Measurements from ENCODE around the gene ITGA11. TPM values are rescaled to one million over a fixed set of nuclear protein-coding genes. Genes with fewer than 3 reads are reported as not detected.

Gene ITGA11
- total RNA-seq, 1 donor from 2014 or later, result 31.4 TPM

GRCh38 chr15:68414206-68414555 lies 17.8 kb downstream of the ITGA11 start:
- no peak for TF ChIP-seq CTCF (IDR thresholded peaks at IDR 0.05; ENCODE audit: borderline replicate concordance)
- intact Hi-C loops (cut with micrococcal nuclease), result no loop called here
- Histone ChIP-seq H3K4me3 (no peak overlapping the region), H3K27me3 (ENCODE audit: low read depth) (no peaks in the 10 kb centered on the region), H3K4me1 (peaks cover 17% of the 10 kb centered on the region), H3K9me3 (replicated peaks) (no peaks in the 10 kb centered on the region), H3K36me3 (no peaks in the 10 kb centered on the region), H3K27ac (replicated peaks) (peak overlapping the region; percentile 33)
- DNase-seq, result no peak

- intact Hi-C loops (cut with micrococcal nuclease), result no loop called here
Measured at GRCh38 chr15:68413363-68414205, 18.4 kb downstream of the ITGA11 start.

GRCh38 chr15:68412218-68412617 lies 19.7 kb downstream of the ITGA11 start:
- H3K36me3 ChIP-seq, result no peaks in the 10 kb centered on the region
- H3K9me3 ChIP-seq (replicated peaks), result no peaks in the 10 kb centered on the region
- no peaks in the 10 kb centered on the region for H3K4me1 ChIP-seq
- no peak for DNase-seq
- intact Hi-C loops (cut with micrococcal nuclease), result no loop called here
- H3K4me3 ChIP-seq, result no peak overlapping the region
- H3K27ac ChIP-seq (replicated peaks), result no peak overlapping the region
- H3K27me3 ChIP-seq (ENCODE audit: low read depth), result no peaks in the 10 kb centered on the region
- no peak for TF ChIP-seq CTCF (IDR thresholded peaks at IDR 0.05; ENCODE audit: borderline replicate concordance)

More at GRCh38 chr15:68413363-68414205, 18.4 kb downstream of the ITGA11 start:
- Histone ChIP-seq H3K4me3 (no peak overlapping the region), H3K4me1 (peaks cover 11% of the 10 kb centered on the region), H3K27me3 (ENCODE audit: low read depth) (no peaks in the 10 kb centered on the region), H3K36me3 (no peaks in the 10 kb centered on the region), H3K9me3 (replicated peaks) (no peaks in the 10 kb centered on the region), H3K27ac (replicated peaks) (peak overlapping the region; percentile 33)
- TF ChIP-seq CTCF (IDR thresholded peaks at IDR 0.05; ENCODE audit: borderline replicate concordance), result no peak
- DNase-seq, result peak; percentile 38

- Histone ChIP-seq H3K4me3 (no peak overlapping the region), H3K4me1 (no peaks in the 10 kb centered on the region), H3K36me3 (no peaks in the 10 kb centered on the region), H3K27me3 (ENCODE audit: low read depth) (no peaks in the 10 kb centered on the region), H3K27ac (replicated peaks) (no peak overlapping the region), H3K9me3 (replicated peaks) (no peaks in the 10 kb centered on the region)
- intact Hi-C loops (cut with micrococcal nuclease), result no loop called here
- DNase-seq, result no peak
- no peak for TF ChIP-seq CTCF (IDR thresholded peaks at IDR 0.05; ENCODE audit: borderline replicate concordance)
Measured at GRCh38 chr15:68411735-68412134, 20.2 kb downstream of the ITGA11 start.

GRCh38 chr15:68411343-68411675 lies 20.7 kb downstream of the ITGA11 start:
- Histone ChIP-seq H3K9me3 (replicated peaks) (no peaks in the 10 kb centered on the region), H3K4me3 (no peak overlapping the region), H3K27ac (replicated peaks) (no peak overlapping the region), H3K4me1 (no peaks in the 10 kb centered on the region), H3K27me3 (ENCODE audit: low read depth) (no peaks in the 10 kb centered on the region), H3K36me3 (no peaks in the 10 kb centered on the region)
- no peak for TF ChIP-seq CTCF (IDR thresholded peaks at IDR 0.05; ENCODE audit: borderline replicate concordance)
- DNase-seq, result no peak
- intact Hi-C loops (cut with micrococcal nuclease), result no loop called here

Measured in left ventricle myocardium inferior (tissue), 1 donor.